Tibial nerve (tissue), 4 donors: ENCODE data around the gene NOL8. TPM values are rescaled to one million over a fixed set of nuclear protein-coding genes. Genes with fewer than 3 reads are reported as not detected.
A peak's percentile ranks its signal among the peaks of the same experiment; 100 is the strongest.

Source experiments
- DNase-seq, 2 donors: peaks; one replicate each; pipeline ENCODE4 v3.0.0-alpha.2; 2019; ENCODE audit warnings: low spot score in 2 of 2
- H3K27ac ChIP-seq, 4 donors: fragments of 200-600 bp; sonication (generic) in 3 of 4; one replicate each; pipeline ENCODE4 v1.5.1; 2017 to 2019; ENCODE audit warnings: mild to moderate bottlenecking in 1 of 4
- H3K27me3 ChIP-seq, 2 donors: fragments of 200-600 bp; sonication (generic) in 1 of 2; one replicate each; pipeline versions ENCODE4 v1.5.1 to v1.6.0; 2017 to 2019
- H3K36me3 ChIP-seq, 3 donors: fragments of 200-600 bp; sonication (generic); one replicate each; pipeline ENCODE4 v1.5.1; 2018 to 2019
- H3K4me1 ChIP-seq, 4 donors: fragments of 200-600 bp; sonication (generic) in 3 of 4; one replicate each; pipeline ENCODE4 v1.5.1; 2017 to 2019
- H3K4me3 ChIP-seq, 4 donors: fragments of 200-600 bp; sonication (generic) in 3 of 4; one replicate each; pipeline ENCODE4 v1.5.1; 2017 to 2019; ENCODE audit warnings: mild to moderate bottlenecking in 1 of 4, moderate library complexity in 1 of 4
- H3K9me3 ChIP-seq, 4 donors: fragments of 200-600 bp; sonication (generic) in 3 of 4; one replicate each; pipeline ENCODE4 v1.5.1; 2017 to 2019
- CTCF ChIP-seq, 5 experiments: fragments of 200-600 bp in 3 of 5; fragments of 450-650 bp in 2 of 5; sonication (generic) in 3 of 5; IDR thresholded peaks; one replicate each; pipeline ENCODE4 v1.5.1; 2016 to 2019; ENCODE audit warnings: antibody characterized with exemption in 5 of 5, mild to moderate bottlenecking in 3 of 5, moderate library complexity in 2 of 5
- EP300 ChIP-seq, 2 donors: sonication (generic); formaldehyde crosslinking; IDR thresholded peaks; one replicate each; pipeline ENCODE4 v1.6.1; 2017; ENCODE audit warnings: antibody characterized with exemption in 2 of 2, mild to moderate bottlenecking in 1 of 2
- POLR2A ChIP-seq, 2 donors: fragments of 450-650 bp; IDR thresholded peaks; one replicate each; pipeline ENCODE4 v1.6.1; 2017; ENCODE audit warnings: antibody characterized with exemption in 2 of 2, mild to moderate bottlenecking in 2 of 2, moderate library complexity in 2 of 2
- WGBS, 2 donors: methylation state at CpG; one replicate each; pipeline ENCODE4 v1.1.5; 2018; 5-methylcytosine and 5-hydroxymethylcytosine counted together
- total RNA-seq, 4 donors: library from RNA; depleted of rRNA; stranded (reverse); fragments of >200 nt; gene quantifications; one replicate each; pipeline ENCODE4 v1.1.0, GENCODE V29; 2016

Gene NOL8
- total RNA-seq, 4 donors from 2014 or later: 25.1 to 45.6 (median 31.4) TPM

- WGBS, 2 donors: 18 to 21% methylated on average over 13 of the region's 13 CpGs
- peak overlapping the region; percentile 62 to 81 (median 67) for H3K4me3 ChIP-seq
- no peak for DNase-seq
- no peak for TF ChIP-seq CTCF (IDR thresholded peaks at IDR 0.05)
- H3K9me3 ChIP-seq: no peaks in the 10 kb centered on the region
- peak overlapping the region in 3 of 4 donors; percentile 75 to 81 (median 76) for H3K27ac ChIP-seq
- H3K27me3 ChIP-seq: no peaks in the 10 kb centered on the region
- peaks cover 0 to 35% (median 5%) of the 10 kb centered on the region in 3 donors for H3K36me3 ChIP-seq
- peaks cover 3 to 34% (median 19%) of the 10 kb centered on the region in 4 donors for H3K4me1 ChIP-seq
These were observed 30.9 kb downstream of the NOL8 start for GRCh38 chr9:92294297-92294676.

GRCh38 chr9:92293452-92294296, 31.5 kb downstream of the NOL8 start, which contains the start of gene IARS1:
TSS of gene IARS1 (minus strand) at chr9:92293697. CDS start at chr9:92289419, 4,278 bp downstream.
- DNase-seq: peak; percentile 99 to 100
- H3K4me3 ChIP-seq: peak within 1 kb of the TSS; percentile 62 to 81 (median 67)
- peak within 1 kb of the TSS; percentile 4 to 81 (median 76) for H3K27ac ChIP-seq
- WGBS, 2 donors: 0 to 1% methylated on average over 40 to 58 of the region's 63 CpGs
- H3K4me1 ChIP-seq: peaks cover 3 to 34% (median 19%) of the 10 kb centered on the region in 4 donors
- no peaks in the 10 kb centered on the region for H3K9me3 ChIP-seq
- TF ChIP-seq CTCF (IDR thresholded peaks at IDR 0.05): peak in 1 of 5 experiments; percentile 73
- TF ChIP-seq POLR2A (IDR thresholded peaks at IDR 0.05): peak; percentile 26 to 54
- TF ChIP-seq EP300 (IDR thresholded peaks at IDR 0.05): peak; percentile 18 to 92
- H3K27me3 ChIP-seq: no peaks in the 10 kb centered on the region
- peaks cover 0 to 32% (median 0%) of the 10 kb centered on the region in 3 donors for H3K36me3 ChIP-seq

GRCh38 chr9:92293075-92293354, 32.1 kb downstream of the NOL8 start:
- H3K4me3 ChIP-seq: peak overlapping the region; percentile 62 to 81 (median 67)
- no peaks in the 10 kb centered on the region for H3K27me3 ChIP-seq
- 1% methylated on average over 5 of the region's 5 CpGs for WGBS, 2 donors
- no peaks in the 10 kb centered on the region for H3K9me3 ChIP-seq
- TF ChIP-seq POLR2A (IDR thresholded peaks at IDR 0.05) (no peak), EP300 (IDR thresholded peaks at IDR 0.05) (no peak), CTCF (IDR thresholded peaks at IDR 0.05) (no peak)
- peaks cover 0 to 32% (median 0%) of the 10 kb centered on the region in 3 donors for H3K36me3 ChIP-seq
- no peak for DNase-seq
- peaks cover 3 to 34% (median 19%) of the 10 kb centered on the region in 4 donors for H3K4me1 ChIP-seq
- H3K27ac ChIP-seq: peak overlapping the region in 2 of 4 donors; percentile 76 to 81

- no peak for DNase-seq
- peaks cover 0 to 32% (median 0%) of the 10 kb centered on the region in 3 donors for H3K36me3 ChIP-seq
- peak overlapping the region; percentile 62 to 81 (median 67) for H3K4me3 ChIP-seq
- TF ChIP-seq EP300 (IDR thresholded peaks at IDR 0.05) (no peak), POLR2A (IDR thresholded peaks at IDR 0.05) (no peak), CTCF (IDR thresholded peaks at IDR 0.05) (no peak)
- 59 to 61% methylated on average over 8 of the region's 8 CpGs for WGBS, 2 donors
- no peaks in the 10 kb centered on the region for H3K9me3 ChIP-seq
- no peaks in the 10 kb centered on the region for H3K27me3 ChIP-seq
- H3K4me1 ChIP-seq: peaks cover 3 to 34% (median 19%) of the 10 kb centered on the region in 4 donors
- H3K27ac ChIP-seq: peak overlapping the region in 1 of 4 donors; percentile 81
These were observed 32.6 kb downstream of the NOL8 start for GRCh38 chr9:92292338-92293074.
